Hepatocyte (in vitro differentiated cells): ENCODE data around the gene CROCC2.

Source experiments
- EZH2 ChIP-seq: fragments of 200-600 bp; sonication (generic); IDR thresholded peaks from 2 replicates; pipeline ENCODE4 v1.6.1; 2016; ENCODE audit warnings: antibody characterized with exemption, mild to moderate bottlenecking, borderline replicate concordance
- EZH2phosphoT487 ChIP-seq: fragments of 200-600 bp; sonication (generic); IDR thresholded peaks from one replicate; pipeline ENCODE4 v1.6.1; 2018; ENCODE audit warnings: antibody characterized with exemption, mild to moderate bottlenecking, low read depth, moderate library complexity; ENCODE audit not compliant: unreplicated experiment, severe bottlenecking
- TF ChIP-seq, protein P1 (sequence below): fragments of 200-600 bp; sonication (generic); IDR thresholded peaks from 2 replicates; pipeline ENCODE4 v1.5.1; 2016; ENCODE audit warnings: antibody characterized with exemption, mild to moderate bottlenecking; ENCODE audit not compliant: poor library complexity

- TF ChIP-seq, protein P1, sequence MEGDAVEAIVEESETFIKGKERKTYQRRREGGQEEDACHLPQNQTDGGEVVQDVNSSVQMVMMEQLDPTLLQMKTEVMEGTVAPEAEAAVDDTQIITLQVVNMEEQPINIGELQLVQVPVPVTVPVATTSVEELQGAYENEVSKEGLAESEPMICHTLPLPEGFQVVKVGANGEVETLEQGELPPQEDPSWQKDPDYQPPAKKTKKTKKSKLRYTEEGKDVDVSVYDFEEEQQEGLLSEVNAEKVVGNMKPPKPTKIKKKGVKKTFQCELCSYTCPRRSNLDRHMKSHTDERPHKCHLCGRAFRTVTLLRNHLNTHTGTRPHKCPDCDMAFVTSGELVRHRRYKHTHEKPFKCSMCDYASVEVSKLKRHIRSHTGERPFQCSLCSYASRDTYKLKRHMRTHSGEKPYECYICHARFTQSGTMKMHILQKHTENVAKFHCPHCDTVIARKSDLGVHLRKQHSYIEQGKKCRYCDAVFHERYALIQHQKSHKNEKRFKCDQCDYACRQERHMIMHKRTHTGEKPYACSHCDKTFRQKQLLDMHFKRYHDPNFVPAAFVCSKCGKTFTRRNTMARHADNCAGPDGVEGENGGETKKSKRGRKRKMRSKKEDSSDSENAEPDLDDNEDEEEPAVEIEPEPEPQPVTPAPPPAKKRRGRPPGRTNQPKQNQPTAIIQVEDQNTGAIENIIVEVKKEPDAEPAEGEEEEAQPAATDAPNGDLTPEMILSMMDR: no peak
- TF ChIP-seq EZH2 (no peak), EZH2phosphoT487 (no peak)
These were observed 53.2 kb downstream of the CROCC2 start for GRCh38 chr2:240959214-240959940.
